ENCODE measurements around the gene HOXC9.

DNA sequence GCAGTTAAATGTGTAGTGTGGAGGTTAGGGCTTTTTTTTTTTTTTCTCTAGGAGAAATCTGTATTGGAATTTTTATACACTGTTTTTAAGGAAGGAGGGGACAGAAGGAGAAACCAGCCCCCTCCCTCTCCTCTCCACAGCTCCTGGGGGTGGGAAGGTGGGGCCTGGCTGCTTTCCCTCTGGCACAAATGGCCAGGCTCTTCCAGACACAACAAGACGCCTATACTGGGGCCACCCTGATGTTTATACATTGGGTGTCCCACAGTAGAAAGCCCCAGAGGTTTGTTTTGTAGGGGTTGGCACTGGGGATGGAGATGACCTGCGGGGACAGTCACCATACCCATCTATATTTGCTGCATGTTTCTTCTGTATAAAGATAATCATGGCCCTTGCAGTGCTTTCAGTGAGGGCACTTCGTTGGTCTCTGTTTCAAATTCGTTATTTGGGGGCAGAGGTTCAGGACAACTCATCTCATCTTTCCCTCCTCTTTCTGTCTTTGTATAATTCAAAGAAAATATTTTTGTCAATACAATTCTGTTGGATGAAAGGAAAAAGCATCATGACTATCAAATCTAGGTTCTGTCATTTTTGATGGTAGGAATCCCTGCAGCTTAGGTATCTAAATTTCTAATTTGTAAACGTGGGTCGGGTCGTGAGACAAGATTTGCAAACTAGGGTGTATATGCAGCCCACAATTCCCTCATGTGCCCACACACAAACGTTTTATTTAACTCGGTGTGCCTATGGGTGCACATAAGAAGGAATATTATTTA, 23.0 kb upstream of the HOXC9 start:
- TF ChIP-seq, protein P1, sequence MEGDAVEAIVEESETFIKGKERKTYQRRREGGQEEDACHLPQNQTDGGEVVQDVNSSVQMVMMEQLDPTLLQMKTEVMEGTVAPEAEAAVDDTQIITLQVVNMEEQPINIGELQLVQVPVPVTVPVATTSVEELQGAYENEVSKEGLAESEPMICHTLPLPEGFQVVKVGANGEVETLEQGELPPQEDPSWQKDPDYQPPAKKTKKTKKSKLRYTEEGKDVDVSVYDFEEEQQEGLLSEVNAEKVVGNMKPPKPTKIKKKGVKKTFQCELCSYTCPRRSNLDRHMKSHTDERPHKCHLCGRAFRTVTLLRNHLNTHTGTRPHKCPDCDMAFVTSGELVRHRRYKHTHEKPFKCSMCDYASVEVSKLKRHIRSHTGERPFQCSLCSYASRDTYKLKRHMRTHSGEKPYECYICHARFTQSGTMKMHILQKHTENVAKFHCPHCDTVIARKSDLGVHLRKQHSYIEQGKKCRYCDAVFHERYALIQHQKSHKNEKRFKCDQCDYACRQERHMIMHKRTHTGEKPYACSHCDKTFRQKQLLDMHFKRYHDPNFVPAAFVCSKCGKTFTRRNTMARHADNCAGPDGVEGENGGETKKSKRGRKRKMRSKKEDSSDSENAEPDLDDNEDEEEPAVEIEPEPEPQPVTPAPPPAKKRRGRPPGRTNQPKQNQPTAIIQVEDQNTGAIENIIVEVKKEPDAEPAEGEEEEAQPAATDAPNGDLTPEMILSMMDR (IDR thresholded peaks at IDR 0.05), result no peak
- TF ChIP-seq POLR2AphosphoS5 (IDR thresholded peaks at IDR 0.05), result no peak
